ENCODE data around the gene IGF1R. TPM values are rescaled to one million over a fixed set of nuclear protein-coding genes. Genes with fewer than 3 reads are reported as not detected.
"Not testable (repeated sequence)": the region's sequence is repeated elsewhere in the genome, so short reads cannot be mapped to it uniquely, and the experiment has no call there.

Gene IGF1R
- 37.4 TPM for total RNA-seq

DNA sequence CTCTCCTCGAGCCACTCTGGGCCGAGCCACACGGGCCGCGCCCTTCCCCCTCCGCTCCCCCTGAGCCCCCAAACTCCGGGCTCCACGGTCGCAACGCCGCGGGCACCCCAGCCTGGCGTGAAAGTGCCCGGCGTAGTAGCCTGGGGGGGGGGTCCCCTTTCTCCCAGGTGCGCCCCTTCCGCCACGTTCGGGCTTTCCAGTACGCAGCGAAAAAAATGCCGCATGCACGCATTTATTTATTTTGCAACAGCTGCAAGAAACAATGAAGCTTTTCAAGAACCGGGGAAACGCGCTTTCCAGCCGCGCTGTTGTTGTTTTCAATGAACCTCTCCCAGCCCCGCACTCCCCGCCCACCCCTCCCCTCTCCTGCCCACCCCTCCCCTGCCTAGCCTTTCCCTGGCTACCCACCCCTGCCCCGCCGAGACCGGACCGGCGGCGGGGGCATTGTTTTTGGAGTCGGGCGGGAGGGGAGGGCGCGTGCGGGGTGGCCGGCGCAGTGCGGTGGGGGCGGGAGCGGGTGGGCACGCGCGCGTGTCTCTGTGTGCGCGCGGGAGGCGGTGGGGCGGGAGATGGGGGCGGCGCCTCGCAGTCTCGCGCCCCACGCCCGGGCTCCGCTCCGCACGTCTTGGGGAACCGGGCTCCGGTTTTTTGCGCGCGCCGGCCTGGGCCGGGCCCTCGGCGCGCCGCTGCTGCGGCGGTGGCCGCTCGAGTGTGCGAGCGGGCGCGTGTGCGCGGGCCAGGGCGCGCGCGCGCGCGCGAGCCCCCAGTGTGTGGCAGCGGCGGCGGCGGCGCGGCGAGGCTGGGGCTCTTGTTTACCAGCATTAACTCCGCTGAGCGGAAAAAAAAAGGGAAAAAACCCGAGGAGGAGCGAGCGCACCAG lies at the start of gene IGF1R:
Gene IGF1R, plus strand, starts transcription at position 766 of the 880 bp plus-strand sequence. CDS start 1,043 bp downstream, outside the sequence.
- peak; percentile 90 for DNase-seq

DNA sequence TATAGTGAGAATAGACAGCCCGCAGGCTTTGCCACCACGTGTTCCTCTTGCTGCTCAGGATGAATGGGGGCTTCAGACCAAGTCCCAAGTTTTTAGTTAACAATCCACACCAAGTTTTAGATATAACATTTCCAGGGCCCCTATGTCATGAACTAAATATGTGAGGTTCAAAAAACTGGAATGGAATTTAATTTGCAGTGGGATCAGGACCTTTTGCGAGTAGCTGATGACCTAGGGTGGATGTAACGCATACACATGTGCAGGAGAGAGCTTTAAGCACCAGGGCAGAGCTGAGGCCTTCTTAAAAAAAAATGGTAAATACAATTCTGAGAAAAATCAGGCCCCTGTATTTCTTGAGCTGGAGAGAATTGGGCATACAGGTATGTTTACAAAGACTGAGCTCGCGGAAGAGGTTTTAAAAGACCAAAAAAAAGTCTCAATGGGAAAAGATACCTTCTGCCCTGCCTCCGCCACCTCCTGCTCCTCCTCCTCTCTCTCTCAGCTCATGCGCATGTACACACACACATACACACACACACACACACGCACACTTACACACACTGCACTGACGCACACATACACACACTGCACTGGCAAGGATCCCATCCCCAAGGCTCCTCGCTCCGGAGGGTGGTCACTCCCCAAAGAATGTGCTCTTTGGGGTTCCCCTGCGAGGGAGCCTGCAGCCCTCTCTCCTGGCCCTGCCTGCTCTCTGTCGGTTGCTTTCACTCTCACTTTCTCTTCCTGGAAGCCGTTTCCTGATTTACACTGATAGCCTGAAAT lies 48.2 kb upstream of the IGF1R start:
- DNase-seq: no peak

DNA sequence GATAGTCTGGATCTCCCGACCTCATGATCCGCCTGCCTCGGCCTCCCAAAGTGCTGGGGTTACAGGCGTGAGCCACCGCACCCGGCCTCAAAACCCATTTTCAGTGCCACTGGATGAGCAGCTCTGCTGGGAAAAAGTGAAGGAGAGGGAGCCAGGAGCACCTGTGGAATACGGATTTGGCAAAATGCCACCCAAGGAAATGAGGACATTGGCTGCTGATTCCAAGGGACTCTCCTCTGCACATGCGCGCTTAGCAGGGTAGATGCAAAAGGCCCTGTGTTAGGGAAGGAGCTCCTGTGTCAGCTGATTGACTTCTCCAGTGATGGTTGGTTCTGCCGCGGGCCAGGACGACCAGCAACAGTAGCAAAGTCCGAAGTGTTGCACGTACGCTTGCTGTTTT lies 43.4 kb upstream of the IGF1R start:
- no peak for DNase-seq

DNA sequence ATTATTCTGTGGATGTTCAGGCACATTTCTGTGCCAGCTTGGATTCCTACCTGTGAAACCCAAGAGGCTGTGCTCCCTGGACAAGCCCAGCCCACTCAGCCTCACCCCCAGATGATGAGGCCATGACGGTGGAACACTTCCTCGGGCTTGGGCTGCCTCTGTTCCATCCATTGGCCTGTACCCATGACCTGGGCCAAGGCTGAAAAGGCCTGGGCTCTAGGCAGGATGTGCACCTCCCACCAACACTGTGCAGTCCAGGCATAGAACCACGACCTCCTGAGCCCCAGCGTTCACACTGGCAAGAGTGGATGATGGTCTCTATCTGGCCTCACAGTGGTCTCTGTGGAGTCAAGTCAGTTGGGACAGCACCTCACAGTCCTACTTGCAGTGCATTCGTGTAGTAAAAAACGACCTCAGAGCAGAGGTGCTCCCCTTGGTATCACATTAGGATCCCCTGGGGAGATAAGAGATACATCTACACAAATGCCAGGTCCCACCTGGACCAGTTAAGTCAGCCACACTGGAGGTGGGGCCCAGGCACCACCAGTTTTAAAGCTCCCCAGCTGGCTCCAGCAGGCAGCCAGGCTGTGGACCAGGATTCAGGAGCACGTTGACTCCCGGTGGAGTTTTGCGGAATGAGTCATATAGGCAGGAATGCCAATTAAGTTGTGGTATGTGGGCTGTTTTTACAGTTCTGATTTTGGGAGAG lies 39.0 kb upstream of the IGF1R start:
- no peak for DNase-seq

DNA sequence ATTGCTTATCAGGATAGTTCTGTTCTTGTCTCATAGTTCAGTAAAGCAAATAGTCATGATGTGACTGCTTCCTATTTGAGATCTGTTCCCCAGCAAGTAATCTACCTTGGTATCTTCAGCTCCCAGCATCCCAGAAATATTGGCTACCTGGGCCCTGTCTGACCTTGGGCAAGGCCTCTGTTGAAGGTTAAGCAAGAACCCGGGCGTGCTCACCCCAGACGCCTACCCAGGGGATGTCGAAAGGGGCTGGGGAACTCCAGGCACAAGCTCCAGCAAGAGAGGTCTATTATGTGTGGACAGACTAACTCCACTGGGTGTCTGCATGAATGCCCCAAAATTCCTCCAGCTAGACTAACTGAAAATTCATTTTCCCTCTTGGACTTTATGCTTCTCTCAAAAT lies 37.3 kb upstream of the IGF1R start:
- DNase-seq: no peak

DNA sequence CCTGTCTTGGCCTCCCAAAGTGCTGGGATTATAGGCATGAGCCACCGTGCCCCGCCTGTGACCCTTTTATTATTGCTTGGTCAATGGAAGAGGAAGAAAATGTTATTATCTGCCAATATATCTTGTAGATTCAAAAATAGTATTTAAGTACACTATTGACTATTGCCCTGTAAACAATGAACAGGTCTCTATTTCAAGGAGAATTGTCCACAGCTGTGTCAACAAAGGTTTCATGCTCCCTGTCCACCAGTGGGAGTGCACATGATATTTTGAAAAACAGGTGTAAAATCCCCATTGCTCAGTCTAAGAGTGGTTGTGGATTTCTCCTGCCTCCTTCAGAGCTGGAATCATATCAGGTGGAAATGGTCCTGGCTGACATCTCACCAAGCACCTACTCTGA lies 36.5 kb upstream of the IGF1R start:
- no peak for DNase-seq

DNA sequence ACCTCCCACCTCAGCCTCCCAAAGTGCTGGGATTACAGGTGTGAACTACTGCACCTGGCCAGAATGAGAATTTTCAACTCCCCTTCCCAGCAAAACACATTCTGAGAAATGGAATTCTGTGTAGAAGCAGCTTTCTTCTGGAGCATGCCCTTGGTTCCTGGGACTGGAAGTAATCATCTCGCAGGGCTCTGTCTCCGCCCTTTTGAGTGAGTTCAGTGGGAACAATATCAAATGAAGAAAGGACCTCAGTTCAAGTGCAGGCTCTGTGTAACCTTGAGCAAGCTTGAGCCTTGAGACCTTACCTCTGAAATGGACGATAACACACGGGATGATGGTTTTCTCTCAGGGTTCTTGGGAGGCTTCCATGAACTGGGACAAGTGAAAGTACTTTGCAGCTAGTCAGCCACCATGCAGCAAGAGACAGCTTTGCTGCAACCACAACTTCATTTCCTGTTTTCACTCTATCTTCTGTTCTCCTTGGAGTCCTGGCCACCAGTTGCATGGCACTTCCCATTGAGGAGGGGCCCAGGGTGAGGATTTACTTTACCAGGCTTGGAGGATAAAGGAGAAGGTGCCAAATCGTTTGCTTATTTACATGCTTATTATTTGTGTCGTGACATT lies 35.7 kb upstream of the IGF1R start:
- no peak for DNase-seq

DNA sequence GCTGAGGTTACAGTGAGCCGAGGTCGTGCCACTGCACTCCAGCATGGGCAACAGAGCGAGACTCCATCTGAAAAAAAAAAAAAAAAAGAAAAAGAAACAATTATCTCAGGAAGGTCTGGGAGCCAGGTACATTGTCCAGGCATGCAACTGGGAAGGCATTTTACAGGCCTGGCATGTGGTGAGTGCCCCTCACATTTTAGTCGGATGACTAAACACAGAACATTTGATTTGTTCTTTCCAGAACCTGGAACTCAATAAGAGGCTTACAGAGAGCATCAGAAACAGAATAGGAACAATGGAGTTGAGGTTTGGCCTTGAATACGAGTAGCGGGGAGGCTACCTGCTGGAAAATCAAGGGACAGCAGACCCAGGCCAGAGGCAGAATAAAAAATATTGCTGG lies 33.7 kb upstream of the IGF1R start:
- DNase-seq: no peak

DNA sequence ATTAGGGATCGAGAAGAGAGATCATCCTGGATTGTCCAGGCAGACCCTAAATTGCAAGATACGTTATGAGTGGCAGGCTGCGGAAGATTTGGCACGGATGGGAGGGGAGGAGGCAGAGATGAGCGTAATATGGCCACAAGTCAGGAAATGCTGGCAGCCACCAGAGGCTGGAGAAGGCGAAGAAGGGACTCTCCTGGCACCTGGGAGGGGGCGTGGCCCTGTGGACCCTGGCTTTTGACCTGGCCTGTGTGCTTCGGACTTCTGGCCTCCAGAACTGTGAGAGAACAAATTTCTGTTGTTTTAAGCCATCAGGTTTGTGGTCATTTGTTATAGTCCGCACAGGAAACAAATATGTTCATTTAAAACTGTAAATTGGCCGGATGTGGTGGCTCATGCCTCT lies 31.9 kb upstream of the IGF1R start:
- no peak for DNase-seq

DNA sequence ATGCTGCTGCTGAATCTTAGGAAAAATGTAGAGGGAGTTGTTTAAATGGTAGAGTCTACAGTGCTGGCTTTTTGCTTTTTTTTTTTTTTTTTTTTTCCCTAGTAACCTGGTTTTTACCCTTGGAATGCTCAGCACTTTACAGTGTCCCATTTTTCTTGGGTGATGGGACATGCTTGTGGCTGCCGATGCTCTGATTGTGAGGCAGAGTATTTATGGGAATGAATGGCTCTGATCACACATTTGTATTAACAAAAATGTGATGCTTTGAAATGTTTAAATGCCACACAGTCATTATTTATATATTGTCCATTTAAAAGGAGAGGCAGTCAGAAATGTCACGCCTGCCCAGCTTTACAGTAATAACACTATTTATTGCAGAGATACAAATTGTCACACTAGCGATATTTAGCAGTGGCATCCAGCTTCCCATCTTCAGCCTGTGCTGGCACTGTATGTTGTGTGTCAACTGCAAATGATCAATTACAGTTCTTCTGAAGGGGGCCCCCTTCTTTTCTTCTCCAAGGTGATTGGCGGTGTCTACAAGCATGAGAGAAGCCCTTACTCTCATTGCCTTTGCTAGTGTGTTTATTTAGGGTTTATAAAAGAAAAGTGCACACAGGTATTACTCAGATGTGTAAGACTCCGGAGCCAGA lies 30.9 kb upstream of the IGF1R start:
- no peak for DNase-seq

DNA sequence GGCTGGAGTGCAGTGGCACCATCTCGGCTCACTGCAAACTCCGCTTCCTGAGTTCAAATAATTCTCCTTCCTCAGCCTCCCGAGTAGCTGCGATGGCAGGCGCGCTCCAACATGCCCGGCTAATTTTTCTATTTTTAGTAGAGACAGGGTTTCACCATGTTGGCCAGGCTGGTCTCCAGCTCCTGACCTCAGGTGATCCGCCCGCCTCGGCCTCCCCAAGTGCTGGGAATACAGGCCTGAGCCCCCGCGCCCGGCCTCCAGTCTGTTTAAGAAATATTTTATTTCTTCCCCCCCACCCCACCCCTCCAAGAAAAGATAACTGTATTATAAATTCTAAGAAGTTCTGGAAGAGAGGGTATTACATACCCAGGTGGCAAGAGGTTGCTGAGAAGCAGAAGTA lies 29.8 kb upstream of the IGF1R start:
- DNase-seq: not testable (repeated sequence)

DNA sequence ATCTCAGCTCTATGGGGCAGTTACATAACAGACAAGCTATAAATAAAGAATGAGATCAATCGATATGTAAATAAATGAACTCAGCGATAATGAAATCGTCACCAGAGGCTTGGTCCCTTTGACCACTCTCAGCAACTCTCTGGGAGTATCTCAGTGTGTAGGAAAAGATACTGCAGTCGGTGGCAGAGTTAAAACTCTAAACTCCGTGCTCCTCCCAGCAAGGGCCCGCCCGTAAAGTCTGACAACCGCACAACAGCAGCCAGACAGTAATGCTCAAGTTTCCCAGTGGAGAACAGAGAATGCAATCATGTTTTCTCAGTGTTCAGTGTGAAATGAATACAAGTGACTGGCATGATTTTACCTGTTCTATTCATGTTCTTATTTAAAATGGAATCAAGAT lies 28.3 kb upstream of the IGF1R start:
- no peak for DNase-seq

DNA sequence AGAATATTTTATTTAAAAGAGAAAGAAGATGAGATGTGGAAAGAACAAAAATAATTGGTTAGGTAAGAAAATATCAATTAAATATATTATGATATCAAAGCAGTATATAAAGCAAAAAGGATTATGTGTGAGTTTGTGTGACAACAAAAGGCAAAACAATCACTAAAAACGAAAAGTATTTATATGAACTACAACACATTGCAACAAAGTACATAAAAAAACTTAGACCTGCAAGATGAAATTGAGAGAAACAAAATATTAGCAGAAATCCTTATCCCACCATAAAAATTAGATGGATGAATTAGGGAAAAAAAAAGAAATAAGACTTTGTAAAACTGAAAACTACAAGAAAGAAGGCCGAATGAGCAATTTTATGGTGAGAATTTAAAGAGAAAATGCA lies 27.3 kb upstream of the IGF1R start:
- DNase-seq: no peak

DNA sequence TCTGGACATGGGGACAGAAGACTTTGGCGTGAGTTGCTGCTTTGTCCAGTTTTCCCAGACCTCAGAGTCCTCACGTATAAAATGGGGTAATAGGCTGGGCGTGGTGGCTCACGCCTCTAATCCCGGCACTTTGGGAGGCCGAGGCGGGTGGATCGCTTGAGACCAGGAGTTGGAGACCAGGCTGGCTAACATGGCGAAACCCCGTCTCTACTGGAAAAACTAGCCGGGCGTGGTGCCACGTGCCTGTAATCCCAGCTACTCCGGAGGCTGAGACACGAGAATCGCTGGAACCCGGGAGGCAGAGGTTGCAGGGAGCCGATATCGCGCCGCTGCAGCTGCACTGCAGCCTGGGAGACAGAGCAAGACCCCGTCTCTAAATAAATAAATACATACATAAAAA lies 22.7 kb upstream of the IGF1R start:
- no peak for DNase-seq

DNA sequence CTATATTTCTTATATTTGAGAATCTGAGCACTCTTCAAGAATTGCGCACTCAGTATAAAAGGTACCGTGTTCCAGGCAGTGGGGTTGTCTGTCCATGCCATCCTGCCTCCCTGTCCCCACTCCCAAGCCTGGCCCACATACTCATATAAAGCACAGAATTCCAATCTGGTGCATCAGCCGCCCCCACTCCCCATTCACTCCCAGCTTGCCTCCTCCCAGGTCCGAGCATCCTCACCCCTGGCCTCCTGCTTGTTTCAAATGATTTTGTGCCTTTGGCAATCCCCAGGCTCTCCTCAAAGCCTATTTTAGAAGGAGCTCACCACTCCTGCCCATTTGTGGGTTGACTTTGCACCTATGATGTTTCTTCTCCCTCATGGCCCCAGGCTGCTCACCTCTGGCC lies 22.2 kb upstream of the IGF1R start:
- DNase-seq: no peak

DNA sequence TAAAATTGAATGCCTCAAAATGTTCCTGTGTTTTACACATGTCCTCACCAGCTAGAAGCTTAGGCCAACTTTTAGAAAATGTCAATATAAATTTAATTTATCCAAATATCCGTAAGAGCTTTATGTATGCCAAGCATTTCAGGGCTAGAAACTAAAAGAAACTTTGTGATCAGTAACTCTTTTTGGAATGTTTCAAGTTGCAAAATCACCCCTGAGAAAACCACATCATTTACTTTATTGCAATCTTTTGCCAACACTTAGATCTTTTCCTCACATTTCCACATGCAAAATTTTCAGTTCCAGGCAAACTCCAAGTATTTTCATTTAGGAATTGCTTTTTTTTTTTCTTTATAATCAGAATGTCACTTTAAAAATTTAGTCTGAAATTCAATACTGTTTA lies 20.1 kb upstream of the IGF1R start:
- DNase-seq: no peak

DNA sequence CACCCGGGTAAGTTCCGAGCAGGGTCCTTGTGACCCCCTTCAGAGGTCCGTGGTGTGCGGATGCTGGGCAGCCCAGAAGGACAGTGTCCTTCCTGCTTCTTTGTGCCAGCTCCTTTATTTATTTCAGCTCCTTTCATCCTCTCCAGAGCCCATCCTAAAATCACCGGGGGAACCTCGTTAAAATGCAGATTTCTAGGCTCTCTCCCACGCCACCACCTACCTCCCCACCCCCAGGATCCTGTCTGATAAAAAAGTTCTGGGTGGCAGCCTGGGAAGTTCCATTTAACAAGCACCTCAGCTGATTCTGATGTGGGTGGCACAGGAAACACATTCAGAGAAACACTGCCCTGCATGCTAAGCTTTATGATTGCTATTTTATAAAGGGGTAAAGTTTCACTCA lies 12.5 kb upstream of the IGF1R start:
- no peak for DNase-seq

DNA sequence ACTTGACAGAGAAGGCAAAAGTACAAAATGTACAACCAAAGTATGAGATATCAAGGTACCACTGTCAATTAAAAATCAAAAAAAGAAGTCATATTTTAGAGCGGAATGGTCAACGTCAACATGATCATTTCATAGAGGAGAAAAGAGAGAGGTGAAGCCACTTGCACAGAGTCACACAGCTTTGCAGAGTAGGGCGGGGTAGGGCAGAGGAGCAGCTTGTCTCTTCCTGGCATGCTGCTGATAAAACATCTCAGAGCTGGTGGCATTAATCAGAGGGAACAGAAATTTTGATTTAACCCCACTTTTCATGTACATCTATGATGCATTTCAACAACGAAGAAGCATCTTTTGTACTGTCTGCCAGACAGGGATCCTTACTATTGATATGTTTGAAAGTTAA lies 5.2 kb upstream of the IGF1R start:
- no peak for DNase-seq

DNA sequence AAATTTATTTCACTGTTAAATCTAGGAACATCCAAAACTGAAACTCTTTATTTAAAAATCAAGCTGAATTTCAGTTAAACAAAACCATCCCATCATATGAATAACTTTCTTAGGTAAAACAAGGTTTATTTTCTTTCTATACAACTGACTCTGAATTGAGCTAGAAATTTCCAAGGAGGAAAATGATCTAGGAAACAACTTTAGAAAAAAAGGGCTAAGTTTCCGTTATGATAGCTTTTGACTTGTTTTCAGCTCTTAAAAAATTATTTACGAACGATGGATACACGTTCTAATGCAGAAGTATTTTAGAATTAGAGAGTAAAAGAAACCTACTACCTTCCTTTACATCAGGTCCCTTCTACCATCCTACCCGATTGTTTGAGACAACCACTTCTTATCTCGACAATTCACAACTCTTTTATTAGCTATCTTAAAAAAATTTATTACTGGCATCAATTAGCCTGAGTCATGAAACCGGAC lies 1.8 kb upstream of the IGF1R start:
- DNase-seq: no peak

DNA sequence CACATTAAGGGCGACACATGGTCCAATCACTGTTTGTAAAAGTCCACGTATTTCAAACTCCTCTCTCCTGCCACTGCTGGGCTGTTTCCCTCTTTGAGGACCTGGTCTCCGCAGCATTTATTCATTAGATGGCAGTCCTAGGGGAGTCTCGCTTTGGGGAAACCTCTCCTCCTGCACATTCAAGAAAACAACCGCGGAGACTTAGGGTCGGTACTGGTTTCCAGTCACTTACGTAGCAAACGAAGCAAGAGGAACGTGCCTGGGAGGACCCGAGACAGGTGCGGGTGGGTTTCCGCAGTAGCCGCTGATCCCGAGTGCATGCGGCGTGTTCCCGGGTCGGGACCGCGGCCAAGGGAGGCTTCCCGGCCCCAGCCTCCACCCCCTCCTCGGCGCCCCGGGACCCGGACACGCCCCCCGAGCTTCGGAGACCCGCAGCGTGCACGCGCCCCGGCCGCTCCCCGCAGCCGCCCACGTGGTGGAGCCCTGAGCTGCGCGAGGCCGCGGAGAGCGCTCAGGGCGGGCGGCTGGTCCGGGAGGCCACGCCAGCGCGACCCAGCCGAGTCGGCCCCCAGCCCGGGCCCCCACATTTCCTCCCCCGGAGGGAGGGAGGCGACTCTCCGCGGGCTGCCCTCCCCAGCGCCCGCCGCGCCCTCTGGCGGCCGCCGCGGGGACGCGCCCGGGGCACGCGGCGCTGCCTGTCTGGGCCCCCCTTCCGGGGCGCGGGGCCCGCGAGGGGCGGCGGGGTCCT lies 1.1 kb upstream of the IGF1R start:
- no peak for DNase-seq

Data from occipital lobe (tissue), 2 donors.